NCI-H2029 (cell line): ENCODE data around the gene NACAD.

Source experiments
- DNase-seq: peaks from one replicate; lab custom pipeline; 2025; lab: John Stamatoyannopoulos, UW

The NACAD gene

DNA sequence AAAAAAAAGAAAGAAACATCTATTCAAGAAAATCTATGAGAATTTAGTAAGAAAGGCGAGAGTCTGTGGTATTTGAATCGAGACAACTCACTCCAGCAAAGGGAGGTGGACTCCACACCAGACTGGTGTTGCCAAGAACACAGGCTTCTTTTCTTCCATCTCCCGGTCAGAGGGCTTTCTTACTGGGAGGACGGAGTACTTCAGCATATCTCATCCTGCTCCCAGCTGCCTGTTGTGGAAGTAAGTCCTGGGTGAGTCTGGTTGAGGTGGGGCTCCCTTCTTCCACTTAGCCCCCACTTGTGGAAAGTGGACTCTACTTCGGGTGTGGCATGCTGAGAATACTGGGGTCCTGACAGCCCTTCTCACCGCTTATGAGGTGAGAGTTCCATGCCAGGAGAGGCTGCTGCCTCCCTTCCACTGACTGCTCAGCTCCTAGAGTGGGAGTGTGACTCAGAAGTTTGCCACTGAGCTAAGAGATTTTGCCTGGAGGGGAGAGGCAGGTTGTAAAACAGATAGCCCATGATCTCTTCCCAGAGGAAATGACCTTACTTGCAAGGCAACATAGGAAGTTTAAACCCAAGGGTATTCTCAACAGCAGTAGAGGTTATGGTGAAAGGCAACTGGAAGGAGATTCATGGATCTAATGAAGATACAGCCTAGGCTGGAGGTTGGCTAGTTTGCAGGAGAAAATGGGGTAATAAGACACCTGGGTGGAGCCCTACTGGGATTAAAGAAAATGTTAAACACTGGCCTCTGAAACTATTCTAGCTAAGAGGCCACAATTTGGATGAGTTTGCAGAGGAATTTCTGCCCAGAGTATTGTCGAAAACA is 3.5 kb upstream of the NACAD start:
- DNase-seq: no peak

DNA sequence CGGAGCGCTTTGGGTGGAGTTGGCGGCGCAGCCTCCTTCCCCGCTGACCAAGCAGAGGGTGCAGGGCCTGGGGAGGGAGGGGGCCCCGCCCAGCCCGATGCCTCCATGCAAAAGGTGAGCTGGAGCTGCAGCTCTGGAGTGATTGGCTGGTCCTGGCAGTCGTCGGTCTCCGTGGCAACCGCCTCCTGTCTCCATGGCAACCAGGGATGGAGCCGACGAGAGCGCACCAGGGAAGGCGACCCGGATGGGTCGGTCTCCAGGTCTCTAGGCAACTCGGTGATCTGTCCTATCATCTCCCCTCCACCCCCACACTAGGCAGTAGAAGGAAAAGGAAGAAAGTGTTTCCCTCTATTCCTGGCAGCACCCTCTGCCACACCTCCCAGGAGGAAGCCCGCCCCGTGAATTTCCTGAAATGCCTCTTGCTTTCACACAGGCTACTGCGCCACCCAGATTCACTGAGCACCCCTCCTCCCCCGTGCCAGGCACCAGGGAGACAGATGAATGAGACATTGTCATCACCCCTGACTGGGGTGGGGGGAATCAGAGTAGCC is 647 bp upstream of the NACAD start:
- peak; percentile 42 for DNase-seq

DNA sequence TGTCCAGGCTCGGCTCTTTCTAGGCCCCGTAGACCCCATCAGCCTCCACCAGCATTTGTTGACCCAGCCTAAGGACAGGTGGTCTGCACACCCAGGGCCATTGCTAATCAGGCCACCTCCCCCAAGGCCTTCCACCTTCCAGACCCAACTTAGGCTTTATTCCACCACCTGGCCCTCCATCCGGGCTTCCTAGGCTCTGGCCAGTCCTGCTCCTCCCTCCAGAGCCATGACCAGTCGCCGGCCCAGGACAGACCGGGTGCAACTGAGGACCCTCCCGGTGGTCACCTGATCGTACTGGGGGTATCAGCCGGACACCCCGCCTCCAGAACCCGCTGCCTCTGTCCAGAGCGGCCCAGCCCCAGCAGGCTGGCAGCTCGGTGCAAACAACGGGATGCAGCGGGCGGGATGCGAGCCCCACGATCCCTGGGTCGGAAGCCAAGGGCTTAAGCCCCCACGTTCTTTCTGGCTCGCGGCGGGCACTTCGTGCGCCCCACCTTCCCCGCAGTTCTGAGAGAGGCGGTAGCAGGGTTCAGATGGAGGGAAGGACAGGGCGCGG is 545 bp downstream of the NACAD start:
- DNase-seq: no peak

DNA sequence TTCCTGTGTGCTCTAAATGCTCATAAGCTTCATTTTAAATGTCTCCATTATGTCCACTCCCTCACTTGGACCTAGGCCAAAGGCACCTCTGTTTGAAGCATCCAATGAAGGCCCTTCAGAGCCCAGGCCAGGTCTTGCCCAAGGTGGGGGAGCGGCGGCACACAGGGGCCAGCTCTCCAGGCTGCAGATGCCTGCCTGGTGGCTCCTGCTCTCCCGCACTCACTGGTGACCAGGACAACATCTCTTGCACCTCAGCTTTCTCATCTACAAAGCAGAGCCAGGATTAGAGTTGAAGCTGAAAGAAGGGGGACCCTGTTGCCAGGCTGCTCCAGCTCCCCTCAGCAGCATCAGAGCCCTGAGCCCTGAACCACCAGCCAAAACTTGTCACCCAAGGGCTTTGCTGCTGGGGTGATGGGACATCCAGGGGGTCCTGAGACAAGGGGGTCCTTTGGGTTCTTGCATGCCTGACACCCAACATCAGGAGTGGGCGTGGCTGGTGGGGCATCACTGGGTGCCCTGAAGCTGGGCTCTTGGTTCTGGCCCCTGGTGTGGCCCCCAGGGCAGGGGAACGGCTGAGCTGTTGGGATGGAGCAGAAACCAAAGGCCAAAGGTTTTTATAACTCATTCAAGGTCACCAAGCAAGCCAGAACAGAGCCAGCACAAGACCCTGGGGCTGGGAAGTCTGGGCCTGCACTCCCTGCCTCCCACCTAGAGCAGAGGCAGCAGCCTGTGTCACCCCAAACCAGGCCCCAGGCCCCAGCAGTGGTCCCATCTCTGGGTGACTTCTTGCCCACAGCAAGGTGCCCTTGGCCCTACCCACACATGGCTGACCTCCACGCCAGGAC is 1.2 kb downstream of the NACAD start:
- no peak for DNase-seq

DNA sequence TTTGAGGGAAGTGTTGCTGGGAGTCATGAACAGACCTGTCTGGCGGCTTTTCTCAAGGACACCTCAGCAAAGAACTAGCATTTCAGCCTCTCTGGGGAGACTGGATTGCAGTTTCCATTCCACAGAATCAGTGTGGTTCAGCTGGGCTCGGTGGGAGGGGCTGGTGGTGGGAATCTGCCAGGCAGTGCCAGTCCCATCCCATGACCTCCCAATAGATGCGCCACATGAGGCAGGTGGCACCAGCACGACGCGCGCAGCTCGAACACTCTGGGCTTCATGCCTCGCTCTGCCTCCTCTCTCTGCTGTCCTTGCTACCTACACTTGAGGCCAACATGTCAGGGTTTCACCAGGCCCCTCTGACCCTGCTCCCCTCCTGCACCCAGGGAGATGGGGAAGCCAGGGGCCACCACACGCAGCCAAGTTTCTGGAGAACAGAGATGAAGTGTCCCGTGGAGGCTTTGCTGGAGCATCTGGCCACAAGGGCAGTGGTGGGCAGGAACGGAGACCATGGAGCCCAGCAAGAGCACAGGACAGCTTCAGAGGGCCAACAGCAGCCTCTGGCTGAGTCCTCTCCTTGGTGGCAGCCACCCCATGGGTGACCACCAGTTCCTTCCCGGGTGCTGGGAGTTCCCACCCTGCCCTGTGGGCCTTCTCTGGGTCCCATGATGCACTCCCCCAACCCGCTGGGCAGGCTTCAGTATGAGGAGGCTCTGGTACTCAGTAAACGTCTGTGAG is 2.3 kb downstream of the NACAD start:
- DNase-seq: no peak

DNA sequence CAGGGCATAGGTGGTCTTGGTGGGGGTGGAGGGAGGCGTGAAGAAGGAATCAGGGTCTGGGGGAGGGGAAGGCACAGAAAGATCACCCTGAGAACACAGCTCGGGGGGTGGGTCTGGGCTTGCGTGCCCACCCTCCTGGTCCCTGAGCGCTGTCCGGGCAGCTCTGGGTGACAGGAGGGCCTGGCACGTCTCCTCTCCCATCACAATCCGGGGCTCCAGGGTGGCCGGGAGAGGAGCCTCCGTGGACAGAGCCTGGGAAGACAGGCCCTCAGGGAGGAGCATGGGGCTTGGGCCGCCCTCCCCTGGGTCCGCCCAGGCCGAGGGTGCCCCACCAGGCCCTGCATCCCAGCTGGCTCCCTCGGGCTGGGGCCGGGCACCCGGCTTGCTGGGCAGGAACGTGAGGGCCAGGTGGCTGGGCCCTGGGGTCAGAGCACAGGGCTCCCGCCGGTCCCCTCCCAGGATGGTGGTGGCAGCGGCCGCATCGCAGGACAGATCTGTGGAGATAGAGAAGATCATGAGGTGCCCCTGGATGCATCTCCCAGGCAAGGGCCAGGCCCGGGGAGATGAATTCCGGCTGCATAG is 3.1 kb downstream of the NACAD start:
- no peak for DNase-seq

DNA sequence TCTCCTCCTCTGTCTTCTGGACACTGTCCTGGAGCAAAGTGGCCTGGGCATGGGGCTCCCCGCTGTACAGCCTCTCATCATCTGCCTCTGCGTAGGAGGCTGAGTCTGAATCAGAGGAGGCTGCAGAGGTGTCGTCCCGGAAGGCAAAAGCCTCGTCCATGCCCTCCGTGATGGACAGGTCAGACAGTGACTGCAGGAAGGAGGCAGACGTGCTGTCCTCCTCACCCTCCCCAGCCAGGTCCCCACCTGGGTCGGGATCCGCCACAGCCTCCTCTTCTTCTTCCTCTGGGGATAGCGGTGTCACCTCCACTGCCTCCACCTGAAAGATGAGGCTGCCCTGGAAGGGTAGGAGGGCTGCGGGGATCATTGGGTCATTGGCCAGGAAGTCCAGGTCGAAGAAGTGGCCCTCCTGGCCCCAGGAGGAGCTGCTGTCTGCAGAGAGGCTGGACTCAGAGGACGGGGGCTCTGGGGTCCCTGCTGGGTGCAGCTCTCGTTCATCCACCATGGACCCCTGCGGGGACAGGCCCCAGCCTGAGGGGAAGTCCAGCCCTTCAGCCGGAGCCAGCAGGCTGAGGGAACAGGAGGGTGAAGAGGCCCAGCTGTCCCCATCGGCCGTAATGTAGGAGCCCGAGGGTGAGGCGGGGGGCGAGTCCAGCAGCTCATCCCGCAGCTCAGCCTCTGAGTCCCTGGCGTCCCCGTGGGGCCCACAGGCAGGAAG is 3.7 kb downstream of the NACAD start:
- no peak for DNase-seq

DNA sequence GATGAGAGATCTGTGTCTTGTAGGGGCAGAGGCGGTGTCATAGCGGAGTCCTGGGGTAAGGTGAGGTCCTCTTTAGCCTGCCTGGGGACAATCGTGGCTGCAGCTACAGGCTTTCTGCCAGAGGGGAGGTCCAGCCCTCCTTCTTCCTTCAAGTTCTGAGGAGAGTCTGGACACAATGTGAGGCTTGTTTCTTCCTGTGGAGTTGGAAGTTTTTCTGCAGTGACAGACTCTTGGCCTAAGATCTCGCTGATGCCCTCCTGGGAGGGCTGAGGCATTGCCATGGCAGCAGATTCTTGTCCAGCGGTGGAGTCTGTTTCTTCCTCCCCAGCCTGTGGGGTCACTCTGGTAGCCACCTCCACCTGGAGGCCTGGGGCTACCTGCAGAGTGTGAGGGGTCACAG is 4.4 kb downstream of the NACAD start:
- no peak for DNase-seq

DNA sequence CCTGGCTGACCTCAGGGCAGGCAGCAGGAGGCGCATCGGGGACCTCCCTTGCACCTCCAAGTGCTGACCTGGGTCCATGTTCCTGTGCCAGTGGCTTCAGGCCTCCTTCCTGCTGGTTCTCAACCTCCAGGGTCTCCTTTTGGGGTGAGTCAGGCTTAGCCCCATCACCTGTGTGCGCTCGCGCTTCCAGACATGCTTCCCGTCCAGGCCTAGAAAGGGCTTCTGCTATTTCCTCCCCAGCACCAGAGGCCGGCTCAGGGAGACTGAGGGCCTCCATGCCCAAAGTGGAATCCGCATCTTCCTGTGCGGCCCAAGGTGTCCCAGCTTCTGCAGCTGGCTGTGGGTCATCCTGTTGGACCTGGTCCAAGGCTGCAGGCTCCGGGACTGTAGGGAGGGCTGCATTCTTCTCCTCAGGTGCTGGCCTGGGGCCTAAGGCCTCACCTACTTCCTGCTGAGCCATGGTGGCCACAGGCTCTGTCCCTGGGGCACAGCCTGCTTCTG is 5.9 kb downstream of the NACAD start:
- DNase-seq: no peak

DNA sequence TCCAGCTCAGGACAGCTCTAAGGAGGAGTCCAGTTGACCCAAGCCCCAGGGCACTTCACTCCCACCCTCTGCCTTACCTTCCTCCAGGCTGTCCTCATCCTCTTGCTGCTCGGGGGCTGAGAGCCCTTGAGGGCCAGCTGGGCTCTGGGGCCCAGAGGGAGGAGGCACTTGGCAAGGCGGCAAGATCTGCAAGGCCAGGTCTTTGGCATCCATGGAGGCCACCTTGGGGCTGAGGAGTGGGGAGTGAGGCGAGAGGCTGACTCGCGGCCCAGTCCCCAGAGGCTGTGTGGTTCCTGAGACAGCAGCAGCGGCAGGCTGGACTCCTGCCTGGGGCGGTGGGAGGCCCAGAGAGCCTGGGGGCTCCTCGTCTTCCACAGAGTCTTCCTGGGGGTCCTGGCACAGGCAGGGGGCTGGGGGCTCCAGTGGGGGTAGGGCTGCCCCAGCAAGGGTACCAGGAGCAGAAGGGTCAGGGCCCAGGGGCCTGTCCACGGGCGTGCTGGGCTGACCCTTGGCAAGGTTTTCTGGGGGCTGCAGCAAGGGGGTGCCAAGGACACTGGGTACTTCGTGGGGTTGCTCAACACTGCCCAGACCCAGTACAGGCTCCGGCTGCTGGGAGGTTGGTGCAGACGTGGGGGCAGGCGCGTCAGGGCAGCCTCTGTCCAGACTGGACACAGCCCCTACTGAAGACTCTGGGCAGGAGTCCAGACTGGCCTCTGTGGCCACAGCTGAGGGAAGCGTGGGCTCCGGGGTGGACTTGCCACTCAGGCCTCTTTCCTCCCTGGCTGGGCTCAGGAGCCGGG is 6.5 kb downstream of the NACAD start:
- no peak for DNase-seq

DNA sequence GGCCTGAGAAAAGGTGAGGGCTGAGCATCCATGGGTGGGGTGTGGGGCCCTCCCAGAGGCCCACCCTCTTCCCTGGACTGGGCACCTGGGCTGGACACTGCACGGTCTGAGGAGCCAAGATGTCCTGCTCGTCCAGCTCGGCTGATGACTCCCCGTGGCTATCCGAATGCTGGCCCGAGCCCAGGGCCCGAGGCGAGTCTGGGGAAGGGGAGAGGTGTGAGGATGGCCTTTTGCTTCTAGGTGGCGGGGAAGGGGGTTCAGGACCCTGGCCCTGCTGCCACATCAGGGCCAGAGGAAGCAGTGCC is 7.1 kb downstream of the NACAD start:
- no peak for DNase-seq

DNA sequence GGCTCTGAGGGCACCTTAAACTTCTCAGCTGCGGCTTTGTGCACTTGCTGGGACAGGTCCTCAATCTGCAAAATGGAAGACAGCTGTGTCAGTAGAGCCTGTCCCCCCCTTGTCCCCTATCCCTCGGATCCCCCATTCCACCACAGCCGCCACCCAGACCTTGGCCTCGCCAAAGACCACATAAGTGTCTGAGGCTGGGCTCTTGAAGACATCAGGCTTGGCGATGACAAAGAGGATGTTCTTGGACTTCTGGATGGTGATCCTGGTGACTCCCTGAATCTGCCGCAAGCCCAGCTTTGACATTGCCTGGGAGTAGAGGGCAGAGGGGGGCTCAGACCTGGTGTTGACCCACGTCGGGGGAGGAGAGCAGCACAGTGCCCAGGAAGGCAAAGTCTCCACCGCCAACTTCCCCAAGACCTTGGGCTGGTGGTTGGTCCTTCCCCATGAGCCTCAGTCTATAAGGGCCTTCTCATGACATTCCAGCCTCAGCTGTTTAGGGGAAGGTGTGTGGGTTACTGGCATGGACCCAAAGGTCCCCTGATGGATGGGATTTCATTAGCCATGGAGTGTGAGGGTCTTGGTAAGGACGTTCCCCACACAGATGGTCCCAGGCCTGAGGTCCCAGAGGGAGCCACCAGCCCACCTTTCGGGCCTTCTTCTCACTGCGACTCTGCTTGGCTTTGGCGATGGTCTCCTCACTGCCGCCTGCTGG is 7.7 kb downstream of the NACAD start:
- no peak for DNase-seq

DNA sequence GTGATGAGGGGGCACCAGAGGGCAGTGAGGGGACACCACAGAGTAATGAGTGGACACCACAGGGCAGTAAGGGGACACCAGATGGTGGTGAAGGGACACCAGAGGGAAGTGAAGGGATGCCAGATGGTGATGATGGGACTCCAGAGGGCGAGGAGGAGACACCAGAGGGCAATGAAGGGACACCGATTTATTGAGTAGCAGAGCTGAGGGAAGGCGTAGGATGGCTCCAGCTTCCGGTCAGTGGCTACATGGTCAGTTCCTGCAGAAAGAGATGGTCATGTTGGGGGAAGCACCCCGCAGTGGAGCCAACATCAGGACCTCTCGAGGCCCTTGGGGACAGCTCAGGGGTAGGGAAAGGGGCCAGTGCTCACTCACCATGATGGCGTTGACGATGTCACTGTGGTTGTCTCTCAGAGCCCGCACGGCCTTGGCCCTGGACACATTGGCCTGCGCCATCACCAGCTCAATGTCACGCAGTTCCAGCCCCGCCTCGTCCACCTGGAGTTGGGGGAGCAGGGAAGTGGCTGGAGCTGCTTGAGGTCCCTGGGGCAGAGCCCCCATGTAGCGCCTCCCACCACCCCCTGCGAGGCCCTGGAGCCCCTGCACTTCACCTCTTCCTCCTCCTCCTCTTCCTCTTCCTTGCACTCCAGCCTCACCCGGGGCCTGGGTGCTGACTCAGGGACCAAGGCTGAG is 8.4 kb downstream of the NACAD start:
- DNase-seq: no peak

DNA sequence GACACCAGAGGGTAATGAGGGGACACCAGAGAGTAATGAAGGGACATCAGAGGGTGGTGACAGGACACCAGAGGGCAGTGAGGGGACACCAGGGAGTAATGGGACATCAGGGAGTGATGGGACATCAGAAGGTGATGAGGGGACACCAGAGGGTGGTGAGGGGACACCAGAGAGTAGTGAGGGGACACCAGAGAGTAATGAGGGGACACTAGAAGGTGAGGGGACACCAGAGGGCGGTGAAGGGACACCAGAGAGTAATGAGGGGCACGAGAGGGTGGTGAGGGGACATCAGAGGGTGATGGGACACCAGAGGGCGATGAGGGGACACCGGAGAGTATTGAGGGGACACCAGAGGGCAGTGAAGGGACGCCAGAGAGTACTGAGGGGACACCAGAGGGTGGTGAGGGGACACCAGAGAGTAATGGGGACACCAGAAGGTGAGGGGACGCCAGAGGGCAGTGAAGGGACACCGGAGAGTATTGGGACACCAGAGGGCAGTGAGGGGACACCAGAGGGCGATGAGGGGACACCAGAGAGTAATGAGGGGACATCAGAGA is 10.6 kb downstream of the NACAD start:
- no peak for DNase-seq

DNA sequence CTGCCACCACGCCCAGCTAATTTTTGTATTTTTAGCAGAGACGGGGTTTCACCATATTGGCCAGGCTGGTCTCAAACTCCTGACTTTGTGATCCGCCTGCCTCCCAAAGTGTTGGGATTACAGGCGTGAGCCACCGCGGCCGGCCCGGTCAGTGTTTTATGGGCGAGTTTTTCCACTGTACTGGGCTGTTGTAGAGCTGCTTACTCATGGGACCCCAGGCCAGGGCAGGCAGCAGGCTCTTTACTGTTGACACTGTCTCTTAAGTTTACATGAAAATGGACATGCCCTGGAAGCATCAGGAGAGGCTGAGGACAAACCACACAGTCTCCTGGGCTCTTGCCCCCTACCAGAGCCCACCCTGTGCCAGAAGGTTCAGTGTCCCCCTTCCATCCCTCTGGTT is 11.2 kb downstream of the NACAD start:
- DNase-seq: no peak

DNA sequence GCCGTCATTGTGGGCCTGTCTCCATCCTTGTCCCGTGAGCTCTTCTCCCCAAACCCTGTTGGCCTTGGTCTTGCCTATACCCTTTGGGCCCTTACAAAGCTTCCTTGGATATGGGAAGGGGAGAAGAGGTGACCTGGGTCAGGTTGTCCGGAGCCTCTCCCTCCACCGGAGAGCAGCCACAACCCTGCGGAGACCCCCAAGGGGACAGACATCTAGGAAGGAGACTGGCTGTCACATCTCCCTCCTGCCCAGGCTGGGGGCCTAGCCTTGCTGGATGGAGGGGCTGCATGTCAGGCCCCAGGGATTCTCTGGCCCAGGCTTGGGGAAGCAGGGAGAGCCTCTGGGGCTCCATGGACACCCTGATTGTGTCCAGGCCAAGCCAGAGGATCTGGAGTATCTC is 11.8 kb downstream of the NACAD start:
- DNase-seq: no peak

DNA sequence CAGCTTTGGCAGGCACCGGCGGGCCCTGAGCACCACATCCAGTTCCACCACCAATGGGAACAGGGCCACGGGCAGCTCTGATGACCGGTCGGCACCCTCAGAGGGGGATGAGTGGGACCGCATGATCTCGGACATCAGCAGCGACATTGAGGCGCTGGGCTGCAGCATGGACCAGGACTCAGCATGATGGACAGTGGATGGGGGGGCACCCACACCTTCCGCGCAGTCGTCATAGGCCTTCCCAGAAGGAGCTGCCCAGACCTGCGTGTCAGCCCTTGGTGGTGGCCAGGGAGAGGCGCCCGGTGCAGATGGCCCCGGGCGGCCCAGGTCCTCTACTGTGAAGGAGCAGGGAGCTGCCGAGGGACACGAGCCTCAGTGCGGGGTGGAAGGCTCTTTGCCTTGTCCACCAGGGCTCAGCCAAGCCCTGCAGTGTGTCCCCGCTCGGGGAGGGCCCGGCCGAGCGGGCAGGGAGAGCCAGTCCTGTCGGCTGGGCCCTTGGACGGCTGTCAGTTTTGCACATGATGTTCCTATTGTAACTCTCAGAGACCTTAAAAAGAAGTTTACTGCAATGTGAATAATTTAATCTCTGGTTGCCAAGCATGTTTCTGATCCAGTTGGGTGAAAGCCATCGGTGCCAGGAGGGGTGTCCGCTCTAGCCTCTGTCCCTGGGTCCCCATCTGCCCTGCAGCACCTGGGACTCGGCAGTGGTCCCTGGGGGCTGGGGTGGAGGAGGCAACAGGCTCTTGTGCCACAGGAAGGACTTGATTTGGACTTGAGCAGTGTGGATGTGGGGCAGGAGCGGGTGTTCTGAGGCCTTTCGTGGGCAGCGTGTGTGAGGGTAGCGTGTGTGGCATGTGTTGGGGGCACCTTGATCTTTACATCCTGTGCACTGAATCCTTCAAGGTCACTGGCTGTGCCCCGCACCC is 12.6 kb downstream of the NACAD start:
- no peak for DNase-seq

DNA sequence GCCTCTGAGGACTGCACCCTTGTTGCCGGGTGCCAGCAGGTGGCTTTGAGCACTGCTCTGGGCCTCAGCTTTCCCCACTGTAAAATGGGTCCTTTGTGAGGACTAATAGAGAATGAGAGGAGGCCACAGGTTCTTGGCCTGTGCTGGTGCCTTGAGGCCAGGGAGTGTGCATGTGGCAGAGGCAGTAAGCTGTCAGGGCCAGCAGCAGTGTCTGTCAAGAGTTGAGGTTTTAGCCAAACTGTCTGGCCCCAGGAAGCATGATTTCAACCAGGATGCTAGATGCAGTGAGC is 13.5 kb downstream of the NACAD start:
- no peak for DNase-seq
